Natural killer cell (primary cell): ENCODE measurements around the gene ATP13A1. TPM values are rescaled to one million over a fixed set of nuclear protein-coding genes. Genes with fewer than 3 reads are reported as not detected.

Source experiments
- ATAC-seq, 3 donors: fragments of 150-1000 bp in 2 of 3; fragments of 200-7000 bp in 1 of 3; cut with Tn5 transposase; 1 replicate in 1 of 3; 2 replicates in 2 of 3; pipeline ENCODE4 v1.10.0; 2021; ENCODE audit warnings: mild to moderate bottlenecking in 2 of 3, moderate library complexity in 2 of 3
- DNase-seq, 2 donors: peaks; one replicate each; pipeline versions ENCODE4 v3.0.0 to v3.0.0-alpha.2; 2013 to 2021; ENCODE audit warnings: mixed read lengths in 1 of 2
- H3K27ac ChIP-seq: one replicate; pipeline ENCODE4 v1.5.1; 2013; ENCODE audit warnings: mild to moderate bottlenecking, low read length
- H3K27me3 ChIP-seq: one replicate; pipeline ENCODE4 v1.6.1; 2013; ENCODE audit warnings: low read length; ENCODE audit not compliant: control insufficient read depth, insufficient read depth
- H3K36me3 ChIP-seq: one replicate; pipeline ENCODE4 v1.6.1; 2013; ENCODE audit warnings: low read length; ENCODE audit not compliant: control insufficient read depth, insufficient read depth
- H3K4me1 ChIP-seq: one replicate; pipeline ENCODE4 v1.6.1; 2013; ENCODE audit warnings: low read length; ENCODE audit not compliant: control insufficient read depth, insufficient read depth
- H3K4me3 ChIP-seq: one replicate; pipeline ENCODE4 v1.5.1; 2013; ENCODE audit warnings: low read length
- H3K9me3 ChIP-seq: one replicate; pipeline ENCODE4 v1.6.1; 2013; ENCODE audit warnings: low read length; ENCODE audit not compliant: control insufficient read depth, insufficient read depth
- H3K27ac Mint-ChIP-seq, 2 donors: one replicate each; pipeline ENCODE4 v1.8.0; 2022; ENCODE audit warnings: mild to moderate bottlenecking in 2 of 2, mixed read lengths in 2 of 2, moderate library complexity in 1 of 2
- H3K27me3 Mint-ChIP-seq, 2 donors: one replicate each; pipeline ENCODE4 v1.8.0; 2022; ENCODE audit warnings: low read depth in 2 of 2, mixed read lengths in 2 of 2
- H3K36me3 Mint-ChIP-seq: one replicate; pipeline ENCODE4 v1.8.0; 2022; ENCODE audit warnings: mixed read lengths
- H3K4me1 Mint-ChIP-seq, 2 donors: one replicate each; pipeline ENCODE4 v1.8.0; 2022; ENCODE audit warnings: mixed read lengths in 2 of 2
- H3K4me3 Mint-ChIP-seq: one replicate; pipeline ENCODE4 v1.8.0; 2022; ENCODE audit warnings: mild to moderate bottlenecking, moderate library complexity, mixed read lengths
- H3K9me3 Mint-ChIP-seq, 2 donors: one replicate each; pipeline ENCODE4 v1.8.0; 2022; ENCODE audit warnings: mixed read lengths in 2 of 2
- WGBS: methylation state at CpG from one replicate; pipeline ENCODE4 v1.1.7; 2013; ENCODE audit warnings: missing lambda C conversion rate; ENCODE audit not compliant: insufficient coverage; 5-methylcytosine and 5-hydroxymethylcytosine counted together
- intact Hi-C: fragments of 100-400 bp; cut with micrococcal nuclease; formaldehyde crosslinking; loops from one replicate; pipeline ENCODE4 v1.14.2; 2022
- total RNA-seq, 4 donors: library from RNA; stranded (reverse); fragments of 120-200 nt in 1 of 4; gene quantifications; one replicate each; pipeline versions ENCODE4 v1.2.3 to v1.2.4, GENCODE V29; 2013 to 2022
- TF ChIP-seq, protein P1 (sequence below): fragments of 200-600 bp; IDR thresholded peaks from one replicate; pipeline ENCODE4 v1.8.0; 2022; ENCODE audit warnings: antibody characterized with exemption

The ATP13A1 gene
- total RNA-seq, 3 donors from 2014 or later (not counting 1 experiment from before 2014, with no cell fraction given), result 58.1 to 73.2 (median 67.7) TPM

DNA sequence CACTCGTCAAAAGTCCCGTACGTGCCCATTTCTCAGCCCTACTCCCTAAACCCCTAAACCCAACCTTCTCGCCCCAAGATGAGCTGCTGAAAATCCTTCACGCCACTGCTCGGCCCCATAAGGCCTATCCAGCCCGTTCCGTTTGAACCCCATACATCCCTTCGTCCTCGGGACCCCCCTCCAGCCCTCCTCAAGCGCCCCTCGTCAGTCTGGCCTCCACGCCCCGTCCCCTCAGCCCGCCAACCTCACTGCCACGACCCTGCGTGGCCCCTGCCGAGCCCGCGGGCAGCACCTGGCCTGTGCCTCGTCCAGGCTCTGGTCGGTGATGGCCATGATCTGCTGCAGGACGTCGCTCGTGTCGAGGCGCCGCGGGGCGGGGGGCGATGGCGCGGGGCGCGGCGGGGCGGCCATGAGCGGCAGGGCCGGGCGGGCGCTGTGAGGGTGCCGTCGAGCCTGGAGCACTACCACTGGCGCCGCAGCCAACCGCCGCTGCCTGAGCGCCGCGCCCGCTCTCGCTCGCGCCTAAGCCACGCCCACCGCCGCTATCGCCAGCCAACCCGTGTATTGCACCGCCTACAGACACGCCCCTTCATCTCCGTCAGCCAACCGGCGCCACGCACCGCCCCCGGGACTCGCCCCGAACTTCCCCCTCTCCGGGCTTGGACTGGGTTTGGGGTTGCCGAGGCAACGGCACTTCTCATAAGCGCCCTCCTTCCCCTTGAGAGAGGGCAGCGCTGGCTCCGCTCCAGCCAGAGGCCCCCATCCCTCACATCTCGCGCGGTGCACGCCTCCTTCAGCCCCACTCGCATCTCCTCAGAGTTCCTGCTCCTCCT is 45.0 kb downstream of the ATP13A1 start, which contains the start of gene PBX4:
PBX4 (minus strand) TSS at position 469 of the 833 bp plus-strand sequence; CDS start at position 411, 58 bp downstream.
- Histone ChIP-seq H3K4me1 (peaks cover 39% of the 10 kb centered on the region), H3K27ac (peak within 1 kb of the TSS; percentile 67), H3K9me3 (no peaks in the 10 kb centered on the region), H3K4me3 (peak within 1 kb of the TSS; percentile 50), H3K27me3 (no peaks in the 10 kb centered on the region), H3K36me3 (no peaks in the 10 kb centered on the region)
- Mint-ChIP-seq H3K4me3 (peak within 1 kb of the TSS; percentile 92), H3K9me3 (no peaks in the 10 kb centered on the region), H3K36me3 (no peaks in the 10 kb centered on the region), H3K27ac (peak within 1 kb of the TSS; percentile 90 to 94), H3K4me1 (peaks cover 39 to 45% of the 10 kb centered on the region in 2 donors), H3K27me3 (no peaks in the 10 kb centered on the region)
- ATAC-seq (peak; percentile 91 to 99 (median 94)), DNase-seq (peak; percentile 98 to 100)
- WGBS, result 7% methylated on average over 80 of the region's 80 CpGs
- TF ChIP-seq, protein P1, sequence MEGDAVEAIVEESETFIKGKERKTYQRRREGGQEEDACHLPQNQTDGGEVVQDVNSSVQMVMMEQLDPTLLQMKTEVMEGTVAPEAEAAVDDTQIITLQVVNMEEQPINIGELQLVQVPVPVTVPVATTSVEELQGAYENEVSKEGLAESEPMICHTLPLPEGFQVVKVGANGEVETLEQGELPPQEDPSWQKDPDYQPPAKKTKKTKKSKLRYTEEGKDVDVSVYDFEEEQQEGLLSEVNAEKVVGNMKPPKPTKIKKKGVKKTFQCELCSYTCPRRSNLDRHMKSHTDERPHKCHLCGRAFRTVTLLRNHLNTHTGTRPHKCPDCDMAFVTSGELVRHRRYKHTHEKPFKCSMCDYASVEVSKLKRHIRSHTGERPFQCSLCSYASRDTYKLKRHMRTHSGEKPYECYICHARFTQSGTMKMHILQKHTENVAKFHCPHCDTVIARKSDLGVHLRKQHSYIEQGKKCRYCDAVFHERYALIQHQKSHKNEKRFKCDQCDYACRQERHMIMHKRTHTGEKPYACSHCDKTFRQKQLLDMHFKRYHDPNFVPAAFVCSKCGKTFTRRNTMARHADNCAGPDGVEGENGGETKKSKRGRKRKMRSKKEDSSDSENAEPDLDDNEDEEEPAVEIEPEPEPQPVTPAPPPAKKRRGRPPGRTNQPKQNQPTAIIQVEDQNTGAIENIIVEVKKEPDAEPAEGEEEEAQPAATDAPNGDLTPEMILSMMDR, result no peak
- intact Hi-C loops, result loop anchor here (1.0 to 2.0 kb wide), 3 partner anchors 10 to 202 kb away; partner anchors contain the start of genes GMIP, LPAR2 and ZNF506

DNA sequence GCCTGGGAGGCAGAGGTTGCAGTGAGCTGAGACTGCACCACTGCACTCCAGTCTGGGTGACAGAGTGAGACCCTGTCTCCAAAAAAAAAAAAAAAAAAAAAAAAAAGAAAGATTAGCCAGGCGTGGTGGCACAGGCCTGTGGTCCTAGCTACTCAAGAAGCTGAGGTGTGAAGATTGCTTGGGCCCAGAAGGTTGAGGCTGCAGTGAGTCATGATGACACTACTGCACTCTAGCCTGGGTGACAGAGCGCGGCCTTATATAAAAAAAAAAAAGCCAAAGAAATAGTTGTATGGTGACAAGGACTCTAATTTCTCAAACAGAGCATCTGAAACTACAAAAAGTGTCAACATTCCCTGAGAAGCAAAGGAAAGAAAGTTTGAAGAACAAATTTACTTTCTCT is 48.4 kb downstream of the ATP13A1 start:
- Histone ChIP-seq H3K4me3 (no peak overlapping the region), H3K9me3 (no peaks in the 10 kb centered on the region), H3K27ac (peak overlapping the region; percentile 82), H3K36me3 (no peaks in the 10 kb centered on the region), H3K4me1 (peaks cover 39% of the 10 kb centered on the region), H3K27me3 (no peaks in the 10 kb centered on the region)
- H3K9me3 Mint-ChIP-seq, result no peaks in the 10 kb centered on the region
- peaks cover 40 to 46% of the 10 kb centered on the region in 2 donors for H3K4me1 Mint-ChIP-seq
- ATAC-seq (peak; percentile 58 to 69 (median 64)), DNase-seq (peak; percentile 55 to 76)
- intact Hi-C loops, result no loop called here
- H3K4me3 Mint-ChIP-seq, result peak overlapping the region; percentile 65
- H3K27me3 Mint-ChIP-seq, result no peaks in the 10 kb centered on the region
- H3K36me3 Mint-ChIP-seq, result no peaks in the 10 kb centered on the region
- WGBS, result 40% methylated on average over 1 of the region's 3 CpGs
- TF ChIP-seq, protein P1, result no peak
- H3K27ac Mint-ChIP-seq, result peak overlapping the region; percentile 89 to 95

DNA sequence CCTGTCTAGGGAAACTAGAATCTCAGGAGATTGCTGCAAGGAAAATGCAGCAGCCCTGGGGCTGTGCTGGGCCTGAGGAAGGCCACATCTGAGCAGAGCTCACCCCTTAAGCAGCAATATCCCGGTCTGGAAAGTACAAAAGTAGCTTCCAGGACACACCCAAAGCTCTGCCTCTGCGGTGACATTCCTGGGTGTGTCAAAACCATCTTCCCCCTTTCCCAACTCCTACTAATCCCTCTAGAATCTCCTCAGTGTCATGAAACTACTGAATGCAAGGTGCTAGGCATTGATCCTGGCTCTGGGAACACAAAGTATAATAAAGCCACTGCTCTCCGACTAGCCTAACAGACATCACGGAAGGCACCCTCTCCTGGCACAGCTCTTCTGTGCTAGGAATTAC is 50.0 kb downstream of the ATP13A1 start:
- Mint-ChIP-seq H3K4me3 (no peak overlapping the region), H3K36me3 (no peaks in the 10 kb centered on the region), H3K9me3 (no peaks in the 10 kb centered on the region), H3K27ac (peak overlapping the region; percentile 89 to 95), H3K27me3 (no peaks in the 10 kb centered on the region), H3K4me1 (peaks cover 31 to 43% of the 10 kb centered on the region in 2 donors)
- Histone ChIP-seq H3K36me3 (peaks cover 1% of the 10 kb centered on the region), H3K9me3 (no peaks in the 10 kb centered on the region), H3K4me3 (no peak overlapping the region), H3K27me3 (no peaks in the 10 kb centered on the region), H3K27ac (peak overlapping the region; percentile 1), H3K4me1 (peaks cover 33% of the 10 kb centered on the region)
- intact Hi-C loops, result no loop called here
- no peak for ATAC-seq
- WGBS, result 97% methylated on average over 4 of the region's 4 CpGs
- TF ChIP-seq, protein P1, result no peak
- no peak for DNase-seq
